ENCODE results near the gene ST3GAL3. TPM values are rescaled to one million over a fixed set of nuclear protein-coding genes. Genes with fewer than 3 reads are reported as not detected.

ST3GAL3 gene
- total and polyA plus RNA-seq, 2 of the 13 experiments (the other 11 are each of a cell fraction or from before 2014, with no cell fraction given): 5.1 to 8.1 TPM

GRCh38 chr1:43847882-43848281, 140.5 kb downstream of the ST3GAL3 start (continued):
- no peak for TF ChIP-seq ZNF503 (CRISPR knock-in tag; IDR thresholded peaks at IDR 0.05)

- Histone ChIP-seq H3K27ac (ENCODE audit: extremely low read length, insufficient read depth, low read length) (no peak overlapping the region), H3K4me2 (ENCODE audit: low read depth, low read length) (no peak overlapping the region), H3K4me3 (replicated peaks in 1 of 3; ENCODE audit: insufficient read depth in 1 of 3, low read depth in 2 of 3, low read length in 3 of 3) (no peak overlapping the region), H3K79me2 (ENCODE audit: insufficient read depth, low read length) (no peaks in the 10 kb centered on the region), H3K9ac (ENCODE audit: insufficient read depth, low read depth, low read length) (no peak overlapping the region), H3K36me3 (replicated peaks in 1 of 2; ENCODE audit: control insufficient read depth in 1 of 2, insufficient read depth in 2 of 2, low read length in 2 of 2) (no peaks in the 10 kb centered on the region; a peak in 1 of 5 replicates), H4K20me1 (ENCODE audit: insufficient read depth, low read length) (no peaks in the 10 kb centered on the region), H2AFZ (ENCODE audit: low read length) (no peak overlapping the region), H3K9me3 (ENCODE audit: low read length) (no peaks in the 10 kb centered on the region), H3K4me1 (ENCODE audit: insufficient read depth, low read length) (peaks cover 4% of the 10 kb centered on the region; the same call in 1 of the 2 replicates), H3K27me3 (ENCODE audit: control insufficient read depth in 1 of 2, insufficient read depth in 2 of 2, low read length in 2 of 2) (no peaks in the 10 kb centered on the region)
- no peak for DNase-seq (ENCODE audit: low spot score)
- ATAC-seq: no peak; the same call in 2 of the 3 replicates
- intact Hi-C loops (cut with micrococcal nuclease; ENCODE audit: unreplicated experiment) (no loop called here), in situ Hi-C loops (cut with HindIII; ENCODE audit: extremely low pct_ligation_motif_present, low pct_unique_long_range_greater_than_20kb) (no loop called here)
- ChIA-PET POLR2A (no interaction called here), CTCF (ENCODE audit: low intra/inter-chr PET ratio, low total read pairs) (no interaction called here)
- 91% methylated on average over 1 of the region's 1 CpG for WGBS (ENCODE audit: low lambda C conversion rate)
- no peak for FAIRE-seq
- no peak for TF ChIP-seq MATR3 (CRISPR knock-in tag; IDR thresholded peaks at IDR 0.05)
- TF ChIP-seq ZNF331 (CRISPR knock-in tag; IDR thresholded peaks at IDR 0.05): no peak
- no peak for TF ChIP-seq CENPT (CRISPR knock-in tag; IDR thresholded peaks at IDR 0.05; ENCODE audit: low read depth)
- TF ChIP-seq U2AF2 (IDR thresholded peaks at IDR 0.05; ENCODE audit: low read depth, low read length): no peak
- TF ChIP-seq ZNF569 (CRISPR knock-in tag; IDR thresholded peaks at IDR 0.05; ENCODE audit: borderline replicate concordance): no peak
- BruUV-seq (replicated peaks): no TSS peak
These were observed 142.3 kb downstream of the ST3GAL3 start for GRCh38 chr1:43849670-43850069.

Data from HepG2 (cell line).